ENCODE data around the gene PHF2. TPM values are rescaled to one million over a fixed set of nuclear protein-coding genes. Genes with fewer than 3 reads are reported as not detected.
A peak's percentile ranks its signal among the peaks of the same experiment; 100 is the strongest.

The PHF2 gene
- total RNA-seq, 1 experiment from 2014 or later, result 11.6 TPM

GRCh38 chr9:93619272-93619775 lies 42.9 kb downstream of the PHF2 start (continued):
- TF ChIP-seq AR (CRISPR knock-in tag; IDR thresholded peaks at IDR 0.05) (no peak), ZNF263 (CRISPR knock-in tag; IDR thresholded peaks at IDR 0.05; ENCODE audit: low read depth) (no peak), IRF2 (CRISPR knock-in tag; IDR thresholded peaks at IDR 0.05; ENCODE audit: borderline replicate concordance, low read depth) (no peak), SMAD3 (CRISPR knock-in tag; IDR thresholded peaks at IDR 0.05; ENCODE audit: borderline replicate concordance) (no peak), FOXP4 (CRISPR knock-in tag; IDR thresholded peaks at IDR 0.05) (no peak), TCF7 (CRISPR knock-in tag; IDR thresholded peaks at IDR 0.05; ENCODE audit: low read depth) (no peak), USF1 (CRISPR knock-in tag; IDR thresholded peaks at IDR 0.05) (no peak)

GRCh38 chr9:93620041-93620506 lies 43.7 kb downstream of the PHF2 start:
- CTCF ChIA-PET, result interaction anchor here (1.0 to 2.5 kb wide), 4 partner anchors 20 to 54 kb away, joined by 4 to 10 read pairs (median 6); no protein-coding TSS in a partner anchor
- H3K27me3 Mint-ChIP-seq (ENCODE audit: low read depth), result no peaks in the 10 kb centered on the region
- POLR2A ChIA-PET, result no interaction called here
- H3K27ac Mint-ChIP-seq, result peak overlapping the region; percentile 43; the same call in 1 of the 2 replicates
- ATAC-seq (peak; percentile 83), DNase-seq (ENCODE audit: low spot score) (peak; percentile 35)
- no peak overlapping the region for H3K4me3 Mint-ChIP-seq
- H3K9me3 Mint-ChIP-seq, result no peaks in the 10 kb centered on the region; the same call in 1 of the 2 replicates
- no peaks in the 10 kb centered on the region for H3K36me3 Mint-ChIP-seq
- H3K4me1 Mint-ChIP-seq, result peaks cover 25% of the 10 kb centered on the region
- TF ChIP-seq ZNF121 (CRISPR knock-in tag; IDR thresholded peaks at IDR 0.05) (0 out of 2 replicates have a peak, but pooled peaks have one; percentile 25), GTF2I (CRISPR knock-in tag; conservative IDR thresholded peaks at IDR 0.05) (no peak)

GRCh38 chr9:93620881-93621820 lies 44.8 kb downstream of the PHF2 start:
- Mint-ChIP-seq H3K27me3 (ENCODE audit: low read depth) (no peaks in the 10 kb centered on the region), H3K9me3 (peaks cover 2% of the 10 kb centered on the region; the same call in 1 of the 2 replicates), H3K4me1 (peaks cover 18% of the 10 kb centered on the region), H3K27ac (no peak overlapping the region), H3K4me3 (no peak overlapping the region), H3K36me3 (no peaks in the 10 kb centered on the region)
- DNase-seq (ENCODE audit: low spot score), result no peak
- CTCF ChIA-PET, result interaction anchor here (1.3 to 2.5 kb wide), 3 partner anchors 21 to 55 kb away, joined by 5 to 10 read pairs (median 6); no protein-coding TSS in a partner anchor
- ATAC-seq, result no peak
- POLR2A ChIA-PET, result no interaction called here
- no peak for TF ChIP-seq FOXJ3 (CRISPR knock-in tag; IDR thresholded peaks at IDR 0.05; ENCODE audit: borderline replicate concordance)
- no peak for TF ChIP-seq ARID4B (CRISPR knock-in tag; IDR thresholded peaks at IDR 0.05; ENCODE audit: borderline replicate concordance)
- no peak for TF ChIP-seq GTF2I (CRISPR knock-in tag; conservative IDR thresholded peaks at IDR 0.05)
- no peak for TF ChIP-seq NR1H2 (CRISPR knock-in tag; IDR thresholded peaks at IDR 0.05)
- no peak for TF ChIP-seq NR2C2 (CRISPR knock-in tag; IDR thresholded peaks at IDR 0.05)
- TF ChIP-seq ZNF396 (CRISPR knock-in tag; IDR thresholded peaks at IDR 0.05; ENCODE audit: borderline replicate concordance), result no peak
- no peak for TF ChIP-seq ATF1 (CRISPR knock-in tag; IDR thresholded peaks at IDR 0.05)
- TF ChIP-seq USF1 (CRISPR knock-in tag; IDR thresholded peaks at IDR 0.05), result no peak
- no peak for TF ChIP-seq GRHL2 (CRISPR knock-in tag; IDR thresholded peaks at IDR 0.05; ENCODE audit: insufficient replicate concordance, severe bottlenecking)
- no peak for TF ChIP-seq ESRRA (CRISPR knock-in tag; IDR thresholded peaks at IDR 0.05; ENCODE audit: borderline replicate concordance)
- no peak for TF ChIP-seq ATF3 (CRISPR knock-in tag; conservative IDR thresholded peaks at IDR 0.05)
